Transverse colon (tissue), 4 donors: ENCODE measurements around the gene SMIM44. TPM values are rescaled to one million over a fixed set of nuclear protein-coding genes. Genes with fewer than 3 reads are reported as not detected.

Experiments
- DNase-seq: peaks from one replicate; pipeline ENCODE4 v3.0.0-alpha.2; 2019
- H3K27ac ChIP-seq, 4 donors: fragments of 200-600 bp; sonication (generic); 2 replicates each; pipeline ENCODE4 v1.5.1; 2016 to 2018; ENCODE audit warnings: inconsistent platforms in 4 of 4
- H3K27me3 ChIP-seq: fragments of 200-600 bp; sonication (generic); 2 replicates; pipeline ENCODE4 v1.5.1; 2017; ENCODE audit warnings: inconsistent platforms
- H3K36me3 ChIP-seq, 4 donors: fragments of 200-600 bp; sonication (generic); 2 replicates each; pipeline ENCODE4 v1.5.1; 2017 to 2019; ENCODE audit warnings: inconsistent platforms in 4 of 4
- H3K4me1 ChIP-seq, 4 donors: fragments of 200-600 bp; sonication (generic); 2 replicates each; pipeline ENCODE4 v1.5.1; 2017 to 2020; ENCODE audit warnings: inconsistent platforms in 4 of 4
- H3K4me3 ChIP-seq, 4 donors: fragments of 200-600 bp; sonication (generic); 1 replicate in 1 of 4; 2 replicates in 3 of 4; pipeline versions ENCODE4 v1.5.1 to v1.6.1; 2017 to 2019; ENCODE audit warnings: inconsistent platforms in 4 of 4
- H3K9me3 ChIP-seq, 2 donors: fragments of 200-600 bp; sonication (generic); 2 replicates each; pipeline ENCODE4 v1.5.1; 2017 to 2019; ENCODE audit warnings: inconsistent platforms in 2 of 2
- EP300 ChIP-seq: sonication (generic); formaldehyde crosslinking; IDR thresholded peaks from one replicate; pipeline ENCODE4 v1.6.1; 2017; ENCODE audit warnings: antibody characterized with exemption, low read depth
- POLR2A ChIP-seq: fragments of 450-650 bp; IDR thresholded peaks from one replicate; pipeline ENCODE4 v1.6.1; 2016; ENCODE audit warnings: antibody characterized with exemption, mild to moderate bottlenecking, moderate library complexity
- POLR2AphosphoS5 ChIP-seq, 3 donors: sonication (generic); formaldehyde crosslinking; IDR thresholded peaks; one replicate each; pipeline ENCODE4 v1.6.1; 2016; ENCODE audit warnings: antibody characterized with exemption in 3 of 3
- WGBS, 2 donors: methylation state at CpG; one replicate each; pipeline ENCODE4 v1.1.5; 2018; ENCODE audit warnings: low coverage in 1 of 2; 5-methylcytosine and 5-hydroxymethylcytosine counted together
- in situ Hi-C, 4 donors: fragments of 200-750 bp; cut with MboI; loops; one replicate each; pipeline versions ENCODE4 v1.15.0 to v1.15.1; 2017; ENCODE audit warnings: low sequenced_read_pairs in 3 of 4, low pct_ligation_motif_present in 1 of 4, low pct_unique_long_range_greater_than_20kb in 1 of 4
- intact Hi-C: fragments of 100-400 bp; cut with DNase I; formaldehyde crosslinking; loops from one replicate; pipeline ENCODE4 v1.15.1; 2023; ENCODE audit warnings: low total_unique reads
- total RNA-seq, 4 donors: library from RNA; depleted of rRNA; stranded (reverse); fragments of >200 nt; gene quantifications; one replicate each; pipeline ENCODE4 v1.1.0, GENCODE V29; 2016
- TF ChIP-seq, protein P1 (sequence below), 5 experiments: fragments of 200-600 bp in 3 of 5; fragments of 450-650 bp in 2 of 5; sonication (generic) in 3 of 5; IDR thresholded peaks; 1 replicate in 2 of 5; 2 replicates in 3 of 5; pipeline ENCODE4 v1.5.1; 2016 to 2017; ENCODE audit warnings: antibody characterized with exemption in 5 of 5, inconsistent platforms in 3 of 5, mild to moderate bottlenecking in 2 of 5, moderate library complexity in 1 of 5

Gene SMIM44
- total RNA-seq = 10 to 100 TPM in 1 of 4 donors, 1 to 10 TPM in 1, not detected in 2; 4.1 to 15.3 TPM

DNA sequence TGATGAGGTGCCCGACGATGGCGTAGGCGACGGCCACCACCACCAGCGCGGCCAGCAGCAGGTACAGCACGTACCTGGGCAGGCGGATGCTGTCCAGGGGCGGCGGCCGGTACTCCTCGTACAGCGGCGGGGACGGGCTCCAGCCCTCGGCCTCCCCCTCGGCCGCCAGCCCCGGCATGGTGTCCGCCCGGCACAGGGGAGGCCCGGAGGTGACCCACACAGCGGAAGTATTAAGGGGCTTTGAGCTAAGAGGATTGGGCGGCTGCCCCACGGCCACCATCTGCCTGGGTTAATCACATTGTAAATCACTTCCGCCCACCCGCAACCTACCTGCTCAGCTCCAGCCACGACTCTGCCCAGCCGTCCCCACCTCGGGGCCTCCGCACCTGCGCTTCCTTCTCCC lies at the start of gene SMIM44:
TSS of gene SMIM44 (minus strand) at position 216 of the 403 bp plus-strand sequence. CDS start at position 178, 38 bp downstream.
- Histone ChIP-seq H3K27me3 (peaks cover 20% of the 10 kb centered on the region), H3K27ac (peak within 1 kb of the TSS; percentile 44 to 73 (median 71)), H3K4me3 (peak within 1 kb of the TSS in 3 of 4 donors; percentile 22 to 42 (median 38)), H3K36me3 (no peaks in the 10 kb centered on the region), H3K4me1 (peaks cover 0 to 24% (median 15%) of the 10 kb centered on the region in 4 donors), H3K9me3 (no peaks in the 10 kb centered on the region)
- in situ Hi-C loops = loop anchor here in 1 of 4 donors (10.0 kb wide), 1 partner anchor 178 kb away; no protein-coding TSS in a partner anchor
- WGBS, 2 donors = 11 to 31% methylated on average over 6 to 16 of the region's 33 CpGs
- TF ChIP-seq, protein P1, sequence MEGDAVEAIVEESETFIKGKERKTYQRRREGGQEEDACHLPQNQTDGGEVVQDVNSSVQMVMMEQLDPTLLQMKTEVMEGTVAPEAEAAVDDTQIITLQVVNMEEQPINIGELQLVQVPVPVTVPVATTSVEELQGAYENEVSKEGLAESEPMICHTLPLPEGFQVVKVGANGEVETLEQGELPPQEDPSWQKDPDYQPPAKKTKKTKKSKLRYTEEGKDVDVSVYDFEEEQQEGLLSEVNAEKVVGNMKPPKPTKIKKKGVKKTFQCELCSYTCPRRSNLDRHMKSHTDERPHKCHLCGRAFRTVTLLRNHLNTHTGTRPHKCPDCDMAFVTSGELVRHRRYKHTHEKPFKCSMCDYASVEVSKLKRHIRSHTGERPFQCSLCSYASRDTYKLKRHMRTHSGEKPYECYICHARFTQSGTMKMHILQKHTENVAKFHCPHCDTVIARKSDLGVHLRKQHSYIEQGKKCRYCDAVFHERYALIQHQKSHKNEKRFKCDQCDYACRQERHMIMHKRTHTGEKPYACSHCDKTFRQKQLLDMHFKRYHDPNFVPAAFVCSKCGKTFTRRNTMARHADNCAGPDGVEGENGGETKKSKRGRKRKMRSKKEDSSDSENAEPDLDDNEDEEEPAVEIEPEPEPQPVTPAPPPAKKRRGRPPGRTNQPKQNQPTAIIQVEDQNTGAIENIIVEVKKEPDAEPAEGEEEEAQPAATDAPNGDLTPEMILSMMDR (IDR thresholded peaks at IDR 0.05) = no peak
- no peak for TF ChIP-seq EP300
- peak; percentile 59 for TF ChIP-seq POLR2A
- peak in 2 of 3 donors; percentile 20 to 28 for TF ChIP-seq POLR2AphosphoS5 (IDR thresholded peaks at IDR 0.05)
- peak; percentile 53 for DNase-seq
- intact Hi-C loops = no loop called here

DNA sequence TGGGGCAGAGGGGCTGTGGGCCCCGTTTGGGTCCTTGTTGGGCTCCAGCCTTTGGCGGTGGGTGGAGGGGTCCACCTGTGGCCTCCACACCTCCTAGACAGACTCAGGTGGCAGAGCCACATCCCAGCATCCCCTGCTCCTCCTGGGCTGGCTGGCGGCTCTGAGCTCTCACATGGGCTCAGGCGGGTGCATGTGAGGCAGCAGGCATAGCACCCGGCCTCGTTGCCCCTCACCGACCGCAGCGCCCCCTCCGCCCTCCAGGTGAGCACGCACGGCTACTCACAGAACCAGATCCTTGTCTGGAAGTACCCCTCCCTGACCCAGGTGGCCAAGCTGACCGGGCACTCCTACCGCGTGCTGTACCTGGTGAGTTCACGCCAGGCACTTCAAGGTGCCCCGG lies 49.8 kb upstream of the SMIM44 start:
- no peaks in the 10 kb centered on the region for H3K27me3 ChIP-seq
- DNase-seq = no peak
- TF ChIP-seq, protein P1 (IDR thresholded peaks at IDR 0.05) = no peak
- TF ChIP-seq POLR2A (no peak), POLR2AphosphoS5 (IDR thresholded peaks at IDR 0.05) (no peak), EP300 (no peak)
- H3K27ac ChIP-seq = no peak overlapping the region
- intact Hi-C loops = no loop called here
- no peaks in the 10 kb centered on the region for H3K4me1 ChIP-seq
- in situ Hi-C loops = no loop called here
- H3K36me3 ChIP-seq = peaks cover 0 to 37% (median 14%) of the 10 kb centered on the region in 4 donors
- H3K9me3 ChIP-seq = no peaks in the 10 kb centered on the region
- H3K4me3 ChIP-seq = no peak overlapping the region
- WGBS, 2 donors = 93% methylated on average over 17 of the region's 17 CpGs; no CpG with 5 or more reads in 1 of the 2 donors

- H3K4me1 ChIP-seq = no peaks in the 10 kb centered on the region
- H3K36me3 ChIP-seq = peaks cover 0 to 43% (median 15%) of the 10 kb centered on the region in 4 donors
- no peak for TF ChIP-seq POLR2A
- TF ChIP-seq POLR2AphosphoS5 (IDR thresholded peaks at IDR 0.05) = no peak
- TF ChIP-seq EP300 = no peak
- TF ChIP-seq, protein P1 (IDR thresholded peaks at IDR 0.05) = no peak
- H3K27me3 ChIP-seq = no peaks in the 10 kb centered on the region
- no peak for DNase-seq
- 96% methylated on average over 29 of the region's 33 CpGs; no CpG with 5 or more reads in 1 of the 2 donors for WGBS, 2 donors
- no peaks in the 10 kb centered on the region for H3K9me3 ChIP-seq
- in situ Hi-C loops = no loop called here
- H3K27ac ChIP-seq = no peak overlapping the region
- no peak overlapping the region for H3K4me3 ChIP-seq
- intact Hi-C loops = no loop called here
These were observed 49.0 kb upstream of the SMIM44 start for GRCh38 chr19:3532154-3532786.

- peaks cover 0 to 49% (median 17%) of the 10 kb centered on the region in 4 donors for H3K36me3 ChIP-seq
- H3K9me3 ChIP-seq = no peaks in the 10 kb centered on the region
- TF ChIP-seq EP300 (no peak), POLR2AphosphoS5 (IDR thresholded peaks at IDR 0.05) (no peak), POLR2A (no peak)
- TF ChIP-seq, protein P1 (IDR thresholded peaks at IDR 0.05) = no peak
- H3K27ac ChIP-seq = no peak overlapping the region
- DNase-seq = no peak
- H3K4me1 ChIP-seq = no peaks in the 10 kb centered on the region
- H3K27me3 ChIP-seq = no peaks in the 10 kb centered on the region
- in situ Hi-C loops = no loop called here
- WGBS, 2 donors = 96% methylated on average over 29 of the region's 29 CpGs; no CpG with 5 or more reads in 1 of the 2 donors
- intact Hi-C loops = no loop called here
- H3K4me3 ChIP-seq = no peak overlapping the region
These were observed 48.5 kb upstream of the SMIM44 start for GRCh38 chr19:3531716-3532115.
